ENCODE data around the gene MCM7.
A peak's percentile ranks its signal among the peaks of the same experiment; 100 is the strongest.

MCM7 gene

DNA sequence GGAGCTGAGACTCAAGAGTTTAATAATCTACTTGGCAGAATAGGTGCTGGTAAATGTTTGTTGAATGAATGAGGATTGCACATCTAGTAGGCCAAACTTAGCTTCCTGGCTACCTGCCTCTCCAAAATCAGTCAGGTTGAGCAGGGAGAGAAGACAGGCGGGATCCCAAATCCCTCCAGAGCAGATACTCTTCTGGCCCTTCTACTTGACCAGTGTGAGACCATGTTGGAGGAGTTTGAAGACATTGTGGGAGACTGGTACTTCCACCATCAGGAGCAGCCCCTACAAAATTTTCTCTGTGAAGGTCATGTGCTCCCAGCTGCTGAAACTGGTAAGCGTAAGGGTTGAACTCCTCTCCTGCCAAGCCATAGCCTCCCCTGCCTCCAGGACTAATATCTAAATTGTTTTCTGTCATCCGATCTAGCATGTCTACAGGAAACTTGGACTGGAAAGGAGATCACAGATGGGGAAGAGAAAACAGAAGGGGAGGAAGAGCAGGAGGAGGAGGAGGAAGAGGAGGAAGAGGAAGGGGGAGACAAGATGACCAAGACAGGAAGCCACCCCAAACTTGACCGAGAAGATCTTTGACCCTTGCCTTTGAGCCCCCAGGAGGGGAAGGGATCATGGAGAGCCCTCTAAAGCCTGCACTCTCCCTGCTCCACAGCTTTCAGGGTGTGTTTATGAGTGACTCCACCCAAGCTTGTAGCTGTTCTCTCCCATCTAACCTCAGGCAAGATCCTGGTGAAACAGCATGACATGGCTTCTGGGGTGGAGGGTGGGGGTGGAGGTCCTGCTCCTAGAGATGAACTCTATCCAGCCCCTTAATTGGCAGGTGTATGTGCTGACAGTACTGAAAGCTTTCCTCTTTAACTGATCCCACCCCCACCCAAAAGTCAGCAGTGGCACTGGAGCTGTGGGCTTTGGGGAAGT is 23.4 kb upstream of the MCM7 start:
- no peak for DNase-seq

DNA sequence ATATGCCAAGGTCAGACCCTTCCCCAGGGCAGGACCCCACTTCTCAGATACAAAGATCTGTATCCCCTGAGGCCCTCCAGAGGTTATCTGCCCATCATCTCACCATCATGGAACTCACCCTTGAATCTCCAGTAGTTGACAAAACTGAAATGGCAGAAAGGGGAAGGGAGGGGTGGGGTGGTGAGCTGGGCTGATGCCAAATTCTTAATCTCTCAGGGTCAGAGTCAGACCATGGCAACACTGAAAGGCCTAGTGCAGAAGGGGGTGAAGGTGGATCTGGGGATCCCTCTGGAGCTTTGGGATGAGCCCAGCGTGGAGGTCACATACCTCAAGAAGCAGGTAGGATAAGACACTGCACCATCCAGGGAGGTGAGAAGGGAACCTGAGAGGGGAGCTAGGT is 21.4 kb upstream of the MCM7 start:
- no peak for DNase-seq

GRCh38 chr7:100122067-100122466 is 20.9 kb upstream of the MCM7 start:
- DNase-seq, result no peak

DNA sequence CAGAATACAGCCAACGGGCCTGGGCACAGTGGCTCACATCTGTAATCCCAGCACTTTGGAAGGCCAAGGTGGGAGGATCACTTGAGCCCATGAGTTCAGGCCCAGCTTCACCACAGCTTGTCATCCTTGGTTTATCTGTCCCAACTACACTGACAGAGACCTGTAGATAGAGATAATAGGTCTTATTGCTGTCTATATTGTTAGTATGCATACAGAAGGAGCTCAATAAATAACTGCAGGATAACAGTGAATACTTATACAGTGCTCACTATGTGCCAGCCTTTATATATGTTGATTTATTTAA is 19.5 kb upstream of the MCM7 start:
- no peak for DNase-seq

DNA sequence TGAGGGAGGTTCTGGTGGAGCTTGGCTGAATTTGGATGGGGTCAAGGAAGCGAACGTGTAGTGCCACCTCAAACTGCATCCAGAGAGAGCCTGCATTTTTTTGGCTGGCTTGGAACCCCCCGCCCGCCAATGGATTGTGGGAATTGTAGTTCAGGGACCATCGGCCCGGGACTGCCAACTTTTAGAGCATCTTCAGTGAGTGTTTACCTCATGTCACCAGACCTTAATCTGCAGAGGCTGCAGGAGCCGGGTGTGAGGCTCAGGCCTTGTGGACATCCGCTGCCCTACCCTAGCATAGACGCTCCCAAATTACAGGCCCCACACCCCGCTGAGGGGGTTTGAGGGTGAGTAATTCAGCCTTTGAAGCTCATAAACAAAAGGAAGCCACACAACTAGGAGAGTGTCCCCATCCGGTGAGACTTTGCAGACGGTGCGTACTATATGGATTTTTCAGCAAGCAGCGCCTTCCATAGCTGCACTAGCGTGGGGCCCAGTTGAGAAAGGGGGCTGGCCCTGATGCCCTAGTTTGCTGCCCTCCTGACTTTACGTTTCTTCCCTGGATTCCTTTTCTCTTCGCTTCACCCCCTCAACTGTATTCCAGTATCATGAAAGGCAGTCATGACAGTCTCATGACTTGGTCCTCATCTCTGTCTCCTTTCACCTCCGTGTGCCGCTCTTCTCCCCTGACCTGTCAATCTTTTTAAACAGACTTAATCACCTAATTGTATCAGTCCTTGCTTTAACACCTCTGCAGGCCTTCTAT is 19.0 kb upstream of the MCM7 start:
- DNase-seq, result peak in 45 of 51 donors; percentile 25 to 93 (median 70)

GRCh38 chr7:100119072-100119969 is 18.1 kb upstream of the MCM7 start, which contains the start of the genes CNPY4 and TAF6:
TSS of gene CNPY4 (plus strand) at chr7:100119634. CDS start at chr7:100119745, 111 bp downstream.
TSS of gene TAF6 (minus strand) at chr7:100119358. CDS start at chr7:100114209, 5,149 bp downstream.
- DNase-seq, result peak; percentile 71 to 97 (median 91)

DNA sequence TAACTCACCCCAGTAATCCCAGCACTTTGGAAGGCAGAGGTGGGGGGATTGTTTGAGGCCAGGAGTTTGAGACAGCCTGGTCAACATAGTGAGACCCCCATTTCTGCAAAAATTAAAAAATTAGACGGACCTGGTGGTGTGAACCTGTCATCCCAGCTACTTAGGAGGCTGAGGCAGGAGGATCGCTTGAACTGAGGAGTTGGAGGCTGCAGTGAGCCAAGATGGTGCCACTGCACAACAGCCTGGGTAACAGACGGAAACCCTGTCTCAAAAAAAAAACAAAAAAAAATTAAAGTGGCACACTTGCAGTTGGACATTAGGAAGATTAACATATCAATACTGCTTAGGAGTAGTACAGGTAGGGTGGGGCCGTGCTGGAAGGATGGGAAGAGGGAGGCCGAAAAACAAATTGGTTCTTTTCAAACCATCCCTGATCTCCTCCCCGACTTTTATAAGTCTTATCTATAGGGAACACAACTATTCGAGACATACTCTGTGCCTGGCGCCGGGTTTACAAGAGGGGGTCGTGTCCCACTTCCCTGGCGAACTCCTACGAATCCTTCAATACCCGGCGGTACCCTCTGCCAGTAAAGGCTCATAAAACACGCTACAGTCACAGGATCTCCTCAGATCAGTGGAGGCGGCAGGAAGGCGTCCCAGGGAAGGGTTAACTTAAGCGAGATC is 17.3 kb upstream of the MCM7 start:
- no peak for DNase-seq

DNA sequence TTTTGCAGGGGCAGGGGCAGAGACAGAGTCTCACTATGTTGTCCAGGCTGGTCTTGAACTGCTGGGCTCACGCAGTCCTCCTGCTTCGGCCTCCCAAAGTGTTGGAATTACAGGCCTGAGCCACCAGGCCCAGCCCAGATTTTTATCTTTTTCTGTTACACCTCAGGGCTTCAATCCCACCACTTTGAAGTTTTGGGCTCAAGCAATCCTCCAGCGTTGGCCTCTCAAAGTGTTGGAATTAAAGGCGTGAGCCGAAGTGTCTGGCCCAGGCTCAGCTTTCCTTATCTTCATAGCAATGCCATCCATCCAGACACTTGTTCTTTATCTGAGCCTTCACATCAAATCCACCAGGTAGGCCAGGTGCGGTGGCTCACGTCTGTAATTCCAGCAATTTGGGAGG is 13.8 kb upstream of the MCM7 start:
- no peak for DNase-seq

- DNase-seq, result no peak
Observed at GRCh38 chr7:100111914-100112313, 10.7 kb upstream of the MCM7 start.

DNA sequence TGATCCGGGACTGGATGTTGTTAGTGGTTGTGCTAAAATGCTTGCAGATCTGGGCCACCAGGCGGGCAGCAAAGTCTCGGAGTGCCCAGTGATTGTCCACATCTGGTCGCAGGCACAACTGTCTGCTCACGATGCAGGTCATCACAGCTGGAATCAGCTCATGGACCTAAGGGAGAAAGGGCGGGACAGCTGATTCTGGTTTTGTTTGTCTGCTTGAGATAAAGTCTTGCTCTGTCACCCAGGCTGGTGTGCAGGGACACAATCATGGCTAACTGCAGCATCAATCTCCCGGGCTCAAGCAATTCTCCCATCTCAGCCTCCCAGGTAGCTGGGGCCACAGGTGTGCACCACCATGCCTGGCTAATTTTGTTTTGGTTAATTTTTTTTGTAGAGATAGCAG is 10.0 kb upstream of the MCM7 start:
- DNase-seq, result no peak

DNA sequence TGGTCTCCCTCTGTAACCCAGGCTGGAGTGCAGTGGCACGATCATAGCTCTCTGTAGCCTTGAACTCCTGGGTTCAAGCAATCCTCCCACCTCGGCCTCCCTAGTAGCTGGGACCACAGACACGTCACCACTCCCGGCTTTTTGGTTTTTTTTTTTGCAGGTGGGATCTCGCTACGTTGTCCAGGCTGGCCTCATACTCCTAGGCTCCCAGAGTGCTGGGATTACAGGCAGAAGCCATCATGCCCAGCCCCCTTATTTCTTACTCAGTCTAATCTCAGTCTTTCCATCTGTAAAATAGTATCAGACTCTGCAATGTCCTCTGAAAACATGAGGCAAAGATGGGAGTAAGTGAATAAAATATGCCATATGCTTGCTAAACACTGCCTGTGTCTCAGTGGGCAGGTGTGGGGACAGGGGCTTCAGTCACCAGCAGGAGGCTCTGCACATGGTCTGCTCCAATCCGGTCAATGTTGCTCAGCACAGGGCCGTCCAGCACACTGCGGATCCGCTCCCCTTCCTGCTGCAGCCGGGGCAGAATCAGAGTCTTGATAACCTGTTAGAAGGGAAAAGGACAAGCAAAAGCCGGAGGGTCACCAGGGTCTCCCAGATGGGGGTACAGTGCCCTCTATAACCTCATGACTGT is 8.4 kb upstream of the MCM7 start:
- no peak for DNase-seq

DNA sequence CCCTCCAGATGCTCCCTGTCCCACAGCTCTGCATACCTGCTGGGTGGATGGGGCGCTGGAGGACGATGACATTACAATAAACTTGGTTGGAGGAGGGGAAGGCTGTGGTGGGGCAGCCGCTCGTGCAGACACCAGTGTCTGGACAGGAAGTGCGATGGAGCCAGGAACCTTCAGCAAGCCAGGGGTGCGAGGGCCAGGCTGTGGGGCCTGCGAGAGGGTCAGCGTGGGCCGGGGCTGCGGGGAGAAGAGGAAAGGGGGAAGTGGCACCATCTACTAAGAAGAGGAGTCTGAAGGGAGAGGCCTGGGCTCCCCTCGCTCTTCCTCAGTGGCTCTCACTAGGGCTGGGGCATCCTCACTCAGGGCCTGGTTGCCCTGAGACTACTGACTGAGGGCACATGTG is 6.7 kb upstream of the MCM7 start:
- DNase-seq, result peak in 2 of 51 donors; percentile 6 to 7

DNA sequence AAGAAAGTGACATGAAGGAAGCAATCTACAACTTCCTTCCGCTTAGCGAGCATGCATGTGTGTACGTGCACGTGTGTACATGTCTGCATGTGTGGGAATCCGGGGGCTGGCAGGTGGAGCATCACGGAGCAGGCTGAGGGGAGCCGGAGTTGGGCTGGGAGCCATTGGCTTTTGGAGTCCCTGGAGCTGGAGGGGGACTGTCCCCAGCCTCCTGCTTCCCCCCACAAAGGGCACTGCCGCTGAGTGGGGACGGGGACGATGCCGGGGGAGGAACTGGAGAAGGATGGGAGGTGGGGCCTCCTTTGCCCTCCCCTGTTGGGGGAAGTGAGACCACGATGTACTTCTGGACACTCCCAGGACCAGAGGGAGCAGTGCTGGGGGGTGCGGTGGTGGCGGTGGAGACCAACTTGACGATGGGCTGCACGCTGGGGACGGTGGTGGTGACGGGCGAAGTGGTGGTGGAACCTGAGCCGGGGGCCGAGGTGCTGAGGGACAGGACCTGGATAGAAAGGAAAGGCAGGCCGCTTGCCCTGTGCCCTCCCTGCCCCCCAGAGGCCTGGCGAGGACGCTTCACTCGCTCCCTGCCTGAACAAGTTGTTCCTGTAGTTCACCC is 6.0 kb upstream of the MCM7 start:
- peak in 7 of 51 donors; percentile 2 to 22 (median 7) for DNase-seq

DNA sequence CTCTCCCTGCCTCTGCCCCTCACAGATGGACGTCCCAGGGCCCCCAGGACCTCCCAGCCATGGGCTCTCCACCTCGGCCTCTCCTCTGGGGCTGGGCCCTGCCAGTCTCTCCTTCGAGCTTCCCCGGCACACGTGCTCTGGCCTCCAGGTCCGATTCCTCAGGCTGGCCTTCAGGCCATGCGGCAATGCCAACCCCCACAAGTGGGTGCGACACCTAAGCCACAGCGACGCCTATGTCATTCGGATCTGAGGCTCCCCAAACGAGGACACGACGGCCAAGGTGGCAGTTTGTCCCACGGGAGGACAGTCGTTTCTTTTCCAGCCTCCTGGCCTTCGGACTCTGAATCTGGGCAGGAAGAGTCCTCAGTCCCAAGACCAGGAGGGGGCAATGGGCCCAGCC is 5.4 kb upstream of the MCM7 start:
- no peak for DNase-seq

- no peak for DNase-seq
Observed at GRCh38 chr7:100105534-100105933, 4.3 kb upstream of the MCM7 start.

- no peak for DNase-seq
Observed at GRCh38 chr7:100102950-100103840, 2.0 kb upstream of the MCM7 start.

GRCh38 chr7:100100420-100101015 is 679 bp downstream of the MCM7 start:
- DNase-seq, result peak; percentile 62 to 93 (median 86)

GRCh38 chr7:100099452-100099851 is 1.7 kb downstream of the MCM7 start:
- DNase-seq, result no peak
